Sciatic nerve (tissue), 1 donor: ENCODE results near the gene SEC24C. TPM values are rescaled to one million over a fixed set of nuclear protein-coding genes. Genes with fewer than 3 reads are reported as not detected.

Source experiments
- total RNA-seq: library from RNA; stranded (reverse); fragmentation: NEBNext Ultra II Directional; extraction: Animal tissue kit (Norgen Biotek cat#: 25700); gene quantifications from one replicate; pipeline ENCODE4 v1.2.1, GENCODE V29; 2021
- donor health status: DM: no; HTN: no; CAD: no.

Gene SEC24C
- total RNA-seq, 1 donor from 2014 or later, result 53.6 TPM

Other genes starting within 250 kb of the SEC24C start
- gene PPP3CB, start 248.3 kb upstream of the SEC24C start, total RNA-seq, result 63.1 TPM
- 66.6 TPM for gene USP54, start 153.0 kb upstream of the SEC24C start, total RNA-seq
- gene MYOZ1, start 102.9 kb upstream of the SEC24C start, total RNA-seq, result 1.1 TPM
- gene SYNPO2L, start 88.3 kb upstream of the SEC24C start, total RNA-seq, result not detected
- gene AGAP5, start 46.3 kb upstream of the SEC24C start, total RNA-seq, result 14.4 TPM
- 13.2 TPM for gene CHCHD1, start 37.7 kb downstream of the SEC24C start, total RNA-seq
- gene ZSWIM8, start 41.2 kb downstream of the SEC24C start, total RNA-seq, result 99.1 TPM
- gene NDST2, start 67.2 kb downstream of the SEC24C start, total RNA-seq, result 32.9 TPM
- 30.5 TPM for gene CAMK2G, start 130.2 kb downstream of the SEC24C start, total RNA-seq
- 15.6 TPM for gene PLAU, start 166.8 kb downstream of the SEC24C start, total RNA-seq